ENCODE measurements around the gene SON. TPM values are rescaled to one million over a fixed set of nuclear protein-coding genes. Genes with fewer than 3 reads are reported as not detected.
"Not testable (repeated sequence)": the region's sequence is repeated elsewhere in the genome, so short reads cannot be mapped to it uniquely, and the experiment has no call there.

The SON gene
- total RNA-seq, 1 donor from 2014 or later: 311 TPM

DNA sequence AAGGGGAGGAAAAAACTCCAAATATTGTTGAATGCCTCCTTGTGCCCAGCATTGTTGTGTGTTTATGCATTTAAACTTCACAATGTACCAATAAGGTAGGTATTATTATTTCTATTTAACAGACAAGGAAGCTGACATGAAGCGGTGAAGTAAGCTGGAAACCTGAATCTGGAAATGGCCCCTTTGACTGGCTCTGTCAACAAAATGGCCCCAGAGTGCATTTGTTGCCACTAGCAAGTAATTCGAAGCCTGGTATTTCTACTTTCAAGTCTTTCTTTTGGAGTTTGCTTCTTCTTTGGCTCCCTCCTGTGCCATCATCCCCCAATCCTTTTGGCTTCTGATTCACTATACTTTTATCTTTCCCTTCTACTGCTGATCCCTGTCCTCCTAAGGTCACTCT, 75.6 kb downstream of the SON start:
- Mint-ChIP-seq H3K9me3 (ENCODE audit: unreplicated experiment) (no peaks in the 10 kb centered on the region), H3K4me3 (ENCODE audit: unreplicated experiment) (no peak overlapping the region), H3K4me1 (ENCODE audit: unreplicated experiment) (no peaks in the 10 kb centered on the region), H3K27me3 (ENCODE audit: unreplicated experiment) (peaks cover 4% of the 10 kb centered on the region), H3K27ac (ENCODE audit: unreplicated experiment) (no peak overlapping the region), H3K36me3 (ENCODE audit: low read depth, unreplicated experiment) (peaks cover 31% of the 10 kb centered on the region)
- TF ChIP-seq, protein P1, sequence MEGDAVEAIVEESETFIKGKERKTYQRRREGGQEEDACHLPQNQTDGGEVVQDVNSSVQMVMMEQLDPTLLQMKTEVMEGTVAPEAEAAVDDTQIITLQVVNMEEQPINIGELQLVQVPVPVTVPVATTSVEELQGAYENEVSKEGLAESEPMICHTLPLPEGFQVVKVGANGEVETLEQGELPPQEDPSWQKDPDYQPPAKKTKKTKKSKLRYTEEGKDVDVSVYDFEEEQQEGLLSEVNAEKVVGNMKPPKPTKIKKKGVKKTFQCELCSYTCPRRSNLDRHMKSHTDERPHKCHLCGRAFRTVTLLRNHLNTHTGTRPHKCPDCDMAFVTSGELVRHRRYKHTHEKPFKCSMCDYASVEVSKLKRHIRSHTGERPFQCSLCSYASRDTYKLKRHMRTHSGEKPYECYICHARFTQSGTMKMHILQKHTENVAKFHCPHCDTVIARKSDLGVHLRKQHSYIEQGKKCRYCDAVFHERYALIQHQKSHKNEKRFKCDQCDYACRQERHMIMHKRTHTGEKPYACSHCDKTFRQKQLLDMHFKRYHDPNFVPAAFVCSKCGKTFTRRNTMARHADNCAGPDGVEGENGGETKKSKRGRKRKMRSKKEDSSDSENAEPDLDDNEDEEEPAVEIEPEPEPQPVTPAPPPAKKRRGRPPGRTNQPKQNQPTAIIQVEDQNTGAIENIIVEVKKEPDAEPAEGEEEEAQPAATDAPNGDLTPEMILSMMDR (IDR thresholded peaks at IDR 0.05; ENCODE audit: unreplicated experiment): no peak
- no peak for DNase-seq (ENCODE audit: low spot score)

DNA sequence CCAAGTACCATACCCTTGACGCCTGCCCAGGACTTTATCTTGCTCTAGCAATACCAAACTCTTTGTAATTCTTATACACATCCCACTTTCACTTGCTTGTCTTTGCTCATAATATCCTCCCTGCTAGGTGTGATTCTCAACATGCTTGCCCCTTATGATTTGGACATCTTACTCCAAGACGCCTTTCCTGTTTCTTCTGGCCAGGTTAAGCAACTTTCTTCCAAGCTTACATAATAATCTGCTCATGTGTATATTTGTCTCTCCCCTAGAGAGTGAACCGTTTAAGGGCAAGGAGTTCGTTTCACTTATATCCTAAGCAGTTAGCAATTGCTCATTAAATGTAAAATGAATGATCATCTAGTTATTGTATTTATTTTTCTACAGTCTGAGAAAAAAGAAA, 76.9 kb downstream of the SON start:
- Mint-ChIP-seq H3K36me3 (ENCODE audit: low read depth, unreplicated experiment) (peaks cover 28% of the 10 kb centered on the region), H3K9me3 (ENCODE audit: unreplicated experiment) (no peaks in the 10 kb centered on the region), H3K4me1 (ENCODE audit: unreplicated experiment) (no peaks in the 10 kb centered on the region), H3K27ac (ENCODE audit: unreplicated experiment) (no peak overlapping the region), H3K4me3 (ENCODE audit: unreplicated experiment) (no peak overlapping the region), H3K27me3 (ENCODE audit: unreplicated experiment) (peaks cover 6% of the 10 kb centered on the region)
- TF ChIP-seq, protein P1 (IDR thresholded peaks at IDR 0.05; ENCODE audit: unreplicated experiment): no peak
- DNase-seq (ENCODE audit: low spot score): no peak

DNA sequence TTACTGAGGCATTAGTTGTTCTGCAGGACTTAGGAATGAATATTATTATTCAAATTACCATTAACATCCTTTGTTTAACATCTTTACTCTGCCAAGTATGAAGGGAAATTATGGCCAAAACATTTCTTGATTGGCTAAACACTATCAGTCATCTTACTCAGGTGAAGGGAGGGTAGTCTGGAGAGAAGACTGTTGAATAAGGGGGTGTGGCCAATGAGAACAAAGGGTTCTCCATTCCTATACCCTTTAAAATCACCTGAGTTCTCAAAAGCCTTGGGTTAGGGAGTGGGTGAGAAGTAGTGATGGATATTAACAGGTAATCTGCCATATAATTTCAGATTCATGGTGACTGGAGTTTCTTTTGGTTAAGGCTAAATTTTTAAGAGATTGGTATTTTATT, 79.4 kb downstream of the SON start:
- no peak for DNase-seq (ENCODE audit: low spot score)
- Mint-ChIP-seq H3K27me3 (ENCODE audit: unreplicated experiment) (peaks cover 4% of the 10 kb centered on the region), H3K36me3 (ENCODE audit: low read depth, unreplicated experiment) (peaks cover 30% of the 10 kb centered on the region), H3K4me3 (ENCODE audit: unreplicated experiment) (no peak overlapping the region), H3K27ac (ENCODE audit: unreplicated experiment) (no peak overlapping the region), H3K9me3 (ENCODE audit: unreplicated experiment) (no peaks in the 10 kb centered on the region), H3K4me1 (ENCODE audit: unreplicated experiment) (no peaks in the 10 kb centered on the region)
- TF ChIP-seq, protein P1 (IDR thresholded peaks at IDR 0.05; ENCODE audit: unreplicated experiment): no peak

DNA sequence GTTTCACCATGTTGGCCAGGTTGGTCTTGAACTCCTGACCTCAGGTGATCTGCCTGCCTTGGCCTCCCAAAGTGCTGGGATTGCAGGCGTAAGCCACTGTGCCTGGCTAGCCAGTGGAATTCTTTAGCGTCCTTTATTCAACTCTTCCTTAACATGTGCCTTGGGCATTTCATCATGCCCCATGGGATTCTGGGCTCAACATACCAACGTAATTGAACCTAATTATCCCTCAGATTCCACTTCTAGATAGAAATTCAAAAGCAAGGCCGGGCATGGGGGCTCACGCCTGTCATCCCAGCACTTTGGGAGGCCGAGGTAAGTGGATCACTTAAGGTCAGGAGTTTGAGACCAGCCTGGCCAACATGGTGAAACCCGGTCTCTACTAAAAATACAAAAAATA, 83.3 kb downstream of the SON start:
- H3K36me3 Mint-ChIP-seq (ENCODE audit: low read depth, unreplicated experiment): peaks cover 17% of the 10 kb centered on the region
- not testable (repeated sequence) for DNase-seq (ENCODE audit: low spot score); H3K4me3 Mint-ChIP-seq (ENCODE audit: unreplicated experiment); H3K27ac Mint-ChIP-seq (ENCODE audit: unreplicated experiment); H3K9me3 Mint-ChIP-seq (ENCODE audit: unreplicated experiment); H3K4me1 Mint-ChIP-seq (ENCODE audit: unreplicated experiment); H3K27me3 Mint-ChIP-seq (ENCODE audit: unreplicated experiment)

Other genes starting within 250 kb of the SON start
- gene IFNAR1, start 218.1 kb upstream of the SON start, total RNA-seq (ENCODE audit: unreplicated experiment): 34.8 TPM
- 32.1 TPM for gene IFNGR2, start 139.6 kb upstream of the SON start, total RNA-seq (ENCODE audit: unreplicated experiment)
- 35.5 TPM for gene TMEM50B, start 63.1 kb upstream of the SON start, total RNA-seq (ENCODE audit: unreplicated experiment)
- 3.3 TPM for gene DNAJC28, start 51.3 kb upstream of the SON start, total RNA-seq (ENCODE audit: unreplicated experiment)
- gene GART, start 921 bp upstream of the SON start, total RNA-seq (ENCODE audit: unreplicated experiment): 76.1 TPM
- 18.0 TPM for gene DONSON, start 45.6 kb downstream of the SON start, total RNA-seq (ENCODE audit: unreplicated experiment)
- 32.2 TPM for gene CRYZL1, start 98.7 kb downstream of the SON start, total RNA-seq (ENCODE audit: unreplicated experiment)
- 68.2 TPM for gene ITSN1, start 99.5 kb downstream of the SON start, total RNA-seq (ENCODE audit: unreplicated experiment)